ENCODE data around the gene RBM8A.

Gene RBM8A

GRCh38 chr1:145885738-145886287 lies 41.5 kb downstream of the RBM8A start, which contains the start of gene ANKRD35:
TSS of gene ANKRD35 (minus strand) at chr1:145885866. CDS start at chr1:145885758, 108 bp downstream.
- in situ Hi-C loops (cut with MboI; ENCODE audit: low sequenced_read_pairs) = no loop called here

GRCh38 chr1:145884675-145885074 lies 42.6 kb downstream of the RBM8A start:
- in situ Hi-C loops (cut with MboI; ENCODE audit: low sequenced_read_pairs) = no loop called here

- in situ Hi-C loops (cut with MboI; ENCODE audit: low sequenced_read_pairs) = no loop called here
Observed at GRCh38 chr1:145879775-145880174, 47.5 kb downstream of the RBM8A start.

- in situ Hi-C loops (cut with MboI; ENCODE audit: low sequenced_read_pairs) = no loop called here
Observed at GRCh38 chr1:145878724-145879123, 48.6 kb downstream of the RBM8A start.

GRCh38 chr1:145877923-145878486 lies 49.3 kb downstream of the RBM8A start:
- in situ Hi-C loops (cut with MboI; ENCODE audit: low sequenced_read_pairs) = no loop called here

- in situ Hi-C loops (cut with MboI; ENCODE audit: low sequenced_read_pairs) = no loop called here
Observed at GRCh38 chr1:145874646-145875045, 52.6 kb downstream of the RBM8A start.

- in situ Hi-C loops (cut with MboI; ENCODE audit: low sequenced_read_pairs) = no loop called here
Observed at GRCh38 chr1:145871994-145872924, 55.0 kb downstream of the RBM8A start.
